A673 (cell line): ENCODE data around the gene ZFP42. TPM values are rescaled to one million over a fixed set of nuclear protein-coding genes. Genes with fewer than 3 reads are reported as not detected.
"Not testable (repeated sequence)": the region's sequence is repeated elsewhere in the genome, so short reads cannot be mapped to it uniquely, and the experiment has no call there.

Source experiments
- BruUV-seq: library from RNA; stranded (reverse); fragments of 400-500 nt; replicated peaks from 2 replicates; lab custom pipeline; 2021; lab: Mats Ljungman, UMichigan
- CTCF ChIA-PET: fragments of 300-600 bp; sonication (Branson Sonifier 250); formaldehyde crosslinking; loops from one replicate; lab custom pipeline; 2022; ENCODE audit warnings: antibody characterized with exemption; lab: Charles Lee
- POLR2A ChIA-PET: fragments of 300-600 bp; sonication (Branson Sonifier 250); formaldehyde crosslinking; loops from one replicate; lab custom pipeline; 2022; ENCODE audit warnings: antibody characterized with exemption; ENCODE audit not compliant: low non-redundant PET; lab: Charles Lee
- DNase-seq: peaks from one replicate; pipeline ENCODE4 v3.0.0-alpha.2; 2015; ENCODE audit warnings: low spot score
- H3K27ac ChIP-seq: fragments of 200-600 bp; sonication (generic); 2 replicates; pipeline ENCODE4 v1.5.1; 2016; ENCODE audit warnings: mixed run types, low read depth, mild to moderate bottlenecking, mixed read lengths, antibody characterized with exemption, low read length; ENCODE audit not compliant: poor library complexity, severe bottlenecking
- H3K27me3 ChIP-seq: fragments of 200-600 bp; sonication (generic); replicated peaks from 2 replicates; pipeline ENCODE4 v1.6.1; 2017; ENCODE audit warnings: mixed run types, low read depth, mild to moderate bottlenecking, mixed read lengths, antibody characterized with exemption, low read length; ENCODE audit not compliant: insufficient read depth, poor library complexity
- H3K36me3 ChIP-seq: fragments of 200-600 bp; sonication (generic); 2 replicates; pipeline ENCODE4 v1.6.1; 2016; ENCODE audit warnings: mixed run types, mild to moderate bottlenecking, mixed read lengths, antibody characterized with exemption, low read length; ENCODE audit not compliant: insufficient read depth, poor library complexity, severe bottlenecking
- H3K4me1 ChIP-seq: fragments of 200-600 bp; sonication (generic); 2 replicates; pipeline ENCODE4 v1.6.1; 2017; ENCODE audit warnings: mixed run types, mild to moderate bottlenecking, mixed read lengths, antibody characterized with exemption, low read length; ENCODE audit not compliant: insufficient read depth, poor library complexity, severe bottlenecking
- H3K4me3 ChIP-seq: fragments of 200-600 bp; sonication (generic); 2 replicates; pipeline ENCODE4 v1.5.1; 2016; ENCODE audit warnings: low read depth, mixed run types, mild to moderate bottlenecking, mixed read lengths, low read length; ENCODE audit not compliant: poor library complexity, severe bottlenecking
- H3K9me3 ChIP-seq: fragments of 200-600 bp; sonication (generic); 2 replicates; pipeline ENCODE4 v1.6.1; 2016; ENCODE audit warnings: mixed run types, low read depth, mild to moderate bottlenecking, mixed read lengths, antibody characterized with exemption, low read length; ENCODE audit not compliant: poor library complexity, severe bottlenecking
- CTCF ChIP-seq: fragments of 300-800, 200-600 bp; sonication (generic); conservative IDR thresholded peaks from 2 replicates; pipeline ENCODE4 v1.5.1; 2017; ENCODE audit warnings: low read depth, mild to moderate bottlenecking, antibody characterized with exemption, low read length, moderate library complexity, mixed read lengths
- EZH2 ChIP-seq: fragments of 200-600 bp; sonication (generic); IDR thresholded peaks from 2 replicates; pipeline ENCODE4 v1.6.1; 2017; ENCODE audit warnings: borderline replicate concordance, low read depth, mild to moderate bottlenecking, mixed read lengths, antibody characterized with exemption, low read length; ENCODE audit not compliant: poor library complexity, severe bottlenecking
- intact Hi-C: fragments of 100-400 bp; cut with micrococcal nuclease; formaldehyde crosslinking; loops from one replicate; pipeline ENCODE4 v1.10.0; 2022; ENCODE audit not compliant: unreplicated experiment
- total RNA-seq: library from RNA; stranded (reverse); gene quantifications from 2 replicates; pipeline ENCODE4 v1.2.3, GENCODE V29; 2021

Gene ZFP42
- total RNA-seq, 1 experiment from 2014 or later, result not detected

GRCh38 chr4:187996502-187997177 lies 1.1 kb downstream of the ZFP42 start:
- Histone ChIP-seq H3K27ac (no peak overlapping the region), H3K9me3 (no peaks in the 10 kb centered on the region), H3K36me3 (no peaks in the 10 kb centered on the region), H3K4me1 (no peaks in the 10 kb centered on the region), H3K27me3 (no peaks in the 10 kb centered on the region), H3K4me3 (no peak overlapping the region)
- no peak for DNase-seq
- no peak for TF ChIP-seq EZH2
- no peak for TF ChIP-seq CTCF
- ChIA-PET POLR2A (no interaction called here), CTCF (no interaction called here)
- no TSS peak for BruUV-seq
- intact Hi-C loops, result no loop called here

GRCh38 chr4:187997991-187998390 lies 2.4 kb downstream of the ZFP42 start:
- H3K4me1 ChIP-seq, intact Hi-C loops: not testable (repeated sequence)

GRCh38 chr4:187999406-187999932 lies 3.9 kb downstream of the ZFP42 start:
- H3K9me3 ChIP-seq, result no peaks in the 10 kb centered on the region
- CTCF ChIA-PET, result no interaction called here
- TF ChIP-seq EZH2 (no peak), CTCF (no peak)
- no TSS peak for BruUV-seq
- H3K4me3 ChIP-seq, result no peak overlapping the region
- DNase-seq, result no peak
- H3K36me3 ChIP-seq, result no peaks in the 10 kb centered on the region
- POLR2A ChIA-PET, result no interaction called here
- intact Hi-C loops, result no loop called here
- H3K27ac ChIP-seq, result no peak overlapping the region
- no peaks in the 10 kb centered on the region for H3K27me3 ChIP-seq
- H3K4me1 ChIP-seq, result no peaks in the 10 kb centered on the region

More at GRCh38 chr4:187997991-187998390, 2.4 kb downstream of the ZFP42 start:
- POLR2A ChIA-PET, H3K9me3 ChIP-seq, BruUV-seq, H3K27ac ChIP-seq, DNase-seq, H3K36me3 ChIP-seq, H3K4me3 ChIP-seq, CTCF ChIA-PET, H3K27me3 ChIP-seq: not testable (repeated sequence)

DNA sequence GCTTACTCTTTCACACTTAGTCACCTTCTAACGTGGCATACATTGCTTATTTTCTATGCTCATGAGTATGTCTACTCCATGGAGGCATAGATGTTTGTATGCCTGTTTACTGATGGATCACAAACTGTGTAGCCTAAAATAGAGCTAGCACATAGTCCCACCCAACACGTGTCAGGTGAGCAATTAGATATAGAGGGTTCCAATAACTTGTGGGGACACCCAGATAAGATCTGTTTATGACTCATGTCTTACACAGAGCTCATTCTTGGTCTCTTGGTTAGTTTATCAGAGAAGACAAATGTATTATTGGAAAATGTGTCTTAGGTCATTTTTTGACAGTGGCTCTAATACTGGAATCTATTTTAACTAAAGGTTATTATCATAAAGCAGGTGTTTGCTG lies 6.8 kb downstream of the ZFP42 start:
- intact Hi-C loops, result loop anchor here (10.0 kb wide), 1 partner anchor 192 kb away; no protein-coding TSS in a partner anchor
- no TSS peak for BruUV-seq
- H3K27me3 ChIP-seq, result no peaks in the 10 kb centered on the region
- POLR2A ChIA-PET, result no interaction called here
- CTCF ChIA-PET, result no interaction called here
- no peak overlapping the region for H3K27ac ChIP-seq
- no peak for DNase-seq
- H3K9me3 ChIP-seq, result no peaks in the 10 kb centered on the region
- H3K4me3 ChIP-seq, result no peak overlapping the region
- H3K4me1 ChIP-seq, result peaks cover 11% of the 10 kb centered on the region
- H3K36me3 ChIP-seq, result no peaks in the 10 kb centered on the region
- no peak for TF ChIP-seq EZH2
- no peak for TF ChIP-seq CTCF
